NCI-H345 treated with DMSO at 0.1 percent for 48 hours (cell line): ENCODE data around the gene KIAA1958.

Experiments used
- DNase-seq: peaks from one replicate; lab custom pipeline; 2025; ENCODE audit not compliant: unreplicated experiment; lab: John Stamatoyannopoulos, UW

Gene KIAA1958

DNA sequence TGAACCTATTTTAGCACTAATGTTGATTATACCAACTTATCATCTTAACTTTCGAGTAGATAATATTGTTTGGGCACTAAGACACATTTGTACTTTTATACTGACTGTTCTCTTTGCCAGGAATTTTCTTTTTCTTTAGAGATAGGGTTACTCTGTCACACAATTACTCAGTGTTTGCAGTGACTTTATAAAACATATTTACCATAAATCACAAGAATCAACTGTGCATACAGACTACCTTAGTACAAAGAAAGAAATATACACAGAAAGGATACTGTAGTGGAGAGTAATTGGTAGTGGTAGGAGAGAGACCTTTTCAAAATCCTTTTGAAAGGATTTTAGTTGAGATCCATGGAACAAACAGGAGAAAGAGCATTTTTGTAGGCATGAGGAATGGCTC is 40.3 kb downstream of the KIAA1958 start:
- DNase-seq = no peak

DNA sequence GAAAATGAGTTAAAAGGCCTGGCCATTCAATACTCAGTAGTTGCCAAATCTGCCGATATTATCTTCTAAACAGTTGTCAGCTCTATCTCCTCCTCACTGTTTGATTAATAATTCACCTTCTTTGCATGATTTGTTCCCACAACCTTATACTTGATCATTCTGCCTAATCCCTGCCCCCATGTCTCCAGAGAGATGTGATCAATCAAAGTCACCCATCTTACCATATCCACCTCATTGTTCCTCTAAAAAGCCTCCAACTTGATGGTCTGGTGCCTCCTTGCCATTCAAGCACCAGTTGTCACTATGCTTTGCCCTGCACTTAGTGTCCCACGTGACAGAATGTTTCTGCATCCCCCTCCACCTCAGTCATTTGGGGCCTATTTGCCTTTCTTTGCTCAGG is 41.3 kb downstream of the KIAA1958 start:
- DNase-seq = no peak

DNA sequence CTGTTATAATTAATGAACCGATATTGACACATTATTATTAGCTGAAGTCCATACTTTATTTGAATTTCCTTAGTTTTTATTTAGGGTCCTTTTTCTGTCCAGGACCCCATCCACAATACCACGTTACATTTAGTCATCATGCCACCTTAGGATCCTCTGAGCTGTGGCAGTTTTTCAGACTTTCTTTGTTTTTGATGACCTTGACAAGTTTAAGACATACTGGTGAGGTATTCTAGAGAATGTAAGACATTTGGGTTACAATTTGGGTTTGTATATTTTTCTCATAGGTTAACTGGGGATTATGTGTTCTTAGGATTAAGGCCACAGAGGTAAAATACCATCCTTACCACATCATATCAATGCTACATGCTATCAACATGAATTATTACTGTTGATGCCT is 42.7 kb downstream of the KIAA1958 start:
- no peak for DNase-seq

DNA sequence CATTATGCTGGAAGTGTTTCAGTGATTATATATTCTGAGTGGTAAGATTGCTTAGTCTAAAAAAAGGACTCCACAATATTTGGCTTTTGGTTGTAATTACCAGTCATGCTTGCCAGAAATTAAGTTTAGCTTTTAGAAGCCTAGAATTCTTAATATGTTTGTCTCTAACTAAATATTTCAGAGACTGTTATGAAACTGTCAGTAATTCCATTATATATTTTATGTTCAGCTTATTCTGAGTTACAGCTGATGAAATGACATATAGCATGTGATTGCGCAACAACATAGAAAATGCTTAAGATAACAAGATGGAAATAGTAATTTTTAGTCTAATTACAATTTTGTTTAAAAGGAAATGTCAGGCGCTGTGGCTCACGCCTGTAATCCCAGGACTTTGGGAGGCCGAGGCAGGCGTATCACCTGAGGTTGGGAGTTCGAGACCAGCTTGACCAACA is 44.2 kb downstream of the KIAA1958 start:
- no peak for DNase-seq

DNA sequence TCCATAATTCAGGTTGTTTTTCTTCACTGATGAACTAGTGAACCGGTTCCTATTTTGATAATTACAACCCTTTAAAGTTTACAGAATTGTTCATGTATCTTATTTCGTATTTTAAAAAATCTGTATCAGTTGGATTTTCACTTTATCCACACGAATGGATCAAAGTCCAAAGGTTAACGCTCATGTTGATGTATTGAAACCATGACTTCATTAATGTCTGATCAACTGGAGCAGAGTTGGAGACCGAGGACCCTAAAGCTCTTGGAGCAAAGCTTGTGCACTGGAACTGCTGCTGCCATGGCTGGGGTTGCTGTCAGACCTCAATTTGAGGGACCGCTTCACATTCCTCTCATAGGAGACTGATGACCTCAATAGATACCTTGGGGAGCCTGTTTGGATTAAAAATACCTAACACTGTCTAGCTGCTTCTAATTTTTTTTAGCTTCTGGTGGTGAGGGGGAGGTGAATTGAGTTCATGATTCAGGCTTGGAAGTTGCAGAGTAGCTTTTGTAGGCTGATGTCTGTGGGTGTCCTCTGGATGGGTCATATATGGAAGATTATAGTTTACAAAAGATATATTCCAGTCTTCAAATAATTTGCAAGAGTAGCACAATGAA is 45.1 kb downstream of the KIAA1958 start:
- DNase-seq = no peak

DNA sequence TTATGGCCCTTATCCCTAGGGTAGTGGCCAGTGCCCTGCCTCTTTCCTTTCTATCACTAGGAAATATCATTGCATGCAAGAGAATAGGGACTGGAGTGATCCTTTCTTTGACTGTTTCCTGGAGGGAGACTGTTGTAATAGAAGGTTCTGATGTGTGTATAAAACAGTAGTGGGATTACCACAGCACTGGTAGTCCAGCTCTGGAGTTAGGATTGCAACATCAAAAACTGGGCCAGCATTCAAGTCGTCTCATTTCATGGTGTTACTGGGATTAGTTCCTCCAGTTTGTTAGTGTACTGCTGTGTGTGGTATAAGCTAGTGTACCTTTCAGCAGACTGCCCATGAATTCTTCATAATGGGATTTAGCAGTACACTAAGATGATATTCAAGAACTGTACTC is 45.8 kb downstream of the KIAA1958 start:
- DNase-seq = no peak

DNA sequence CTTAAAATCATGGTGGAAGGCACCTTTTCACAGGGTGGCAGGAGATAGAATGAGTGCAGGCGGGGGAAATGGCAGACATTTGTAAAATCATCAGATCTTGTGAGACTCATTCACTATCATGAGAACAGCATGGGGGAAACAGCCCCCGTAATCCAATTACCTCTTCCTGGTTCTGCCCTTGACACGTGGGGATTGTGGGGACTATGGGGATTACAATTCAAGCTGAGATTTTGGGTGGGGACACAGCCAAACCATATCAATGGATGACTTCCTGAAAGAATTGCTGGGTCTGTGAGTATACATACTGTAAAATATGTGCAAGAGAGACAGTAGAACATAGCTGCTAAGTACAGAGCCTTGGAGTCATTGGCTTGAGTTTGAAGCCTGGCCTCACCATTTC is 47.0 kb downstream of the KIAA1958 start:
- no peak for DNase-seq

DNA sequence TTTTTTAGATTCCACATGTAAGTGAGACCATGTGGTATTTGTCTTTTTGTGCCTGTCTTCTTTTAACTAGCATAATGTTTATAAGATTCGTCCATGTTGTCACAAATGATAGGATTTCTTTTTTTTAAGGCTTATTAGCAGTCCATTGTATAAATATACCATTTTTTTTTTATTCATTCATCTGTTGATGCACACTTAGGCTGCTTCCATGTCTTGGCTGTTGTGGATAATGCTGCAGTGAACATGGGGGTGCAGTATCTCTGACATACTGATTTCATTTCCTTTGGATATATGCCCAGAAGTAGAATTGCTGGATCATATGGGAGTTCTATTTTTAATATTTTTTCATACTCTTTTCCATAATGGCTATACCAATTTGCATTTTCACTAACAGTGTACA is 48.7 kb downstream of the KIAA1958 start:
- no peak for DNase-seq

DNA sequence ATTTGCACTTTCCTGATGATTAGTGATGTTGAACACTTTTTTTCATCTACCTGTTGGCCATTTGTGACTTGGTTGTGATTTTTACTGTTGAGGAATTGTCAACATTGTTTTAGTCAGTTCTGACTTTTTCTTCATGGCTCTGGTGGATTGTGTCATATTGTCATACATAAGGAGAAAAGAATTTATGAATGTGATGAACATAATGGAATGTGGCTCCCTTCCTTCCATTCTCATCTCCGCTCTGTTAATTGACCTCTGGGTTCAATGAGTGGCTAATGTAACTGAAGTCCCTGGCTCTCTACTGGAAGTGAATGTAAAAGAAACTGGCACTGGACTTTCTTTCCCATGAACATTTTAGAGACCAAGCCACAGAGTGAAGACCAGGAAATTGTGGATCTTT is 49.2 kb downstream of the KIAA1958 start:
- DNase-seq = no peak

DNA sequence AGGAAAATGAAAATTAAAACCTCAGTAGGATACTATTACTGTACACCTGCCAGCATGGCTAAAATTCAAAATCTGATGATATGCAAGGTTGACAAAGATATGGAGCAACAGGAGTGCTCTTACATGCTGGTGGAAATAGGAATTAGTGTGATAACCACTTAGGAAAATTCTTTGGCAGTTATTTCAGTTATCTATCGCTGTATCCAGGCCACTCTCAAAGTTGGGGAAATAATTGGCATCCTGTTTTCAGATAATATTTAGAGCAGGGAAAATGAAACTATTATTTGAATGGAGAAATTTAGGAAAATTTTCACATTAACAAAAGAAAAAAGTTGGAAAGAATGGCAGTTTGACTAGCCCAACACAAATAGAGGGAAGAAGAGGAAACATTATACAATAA is 50.9 kb downstream of the KIAA1958 start:
- no peak for DNase-seq

DNA sequence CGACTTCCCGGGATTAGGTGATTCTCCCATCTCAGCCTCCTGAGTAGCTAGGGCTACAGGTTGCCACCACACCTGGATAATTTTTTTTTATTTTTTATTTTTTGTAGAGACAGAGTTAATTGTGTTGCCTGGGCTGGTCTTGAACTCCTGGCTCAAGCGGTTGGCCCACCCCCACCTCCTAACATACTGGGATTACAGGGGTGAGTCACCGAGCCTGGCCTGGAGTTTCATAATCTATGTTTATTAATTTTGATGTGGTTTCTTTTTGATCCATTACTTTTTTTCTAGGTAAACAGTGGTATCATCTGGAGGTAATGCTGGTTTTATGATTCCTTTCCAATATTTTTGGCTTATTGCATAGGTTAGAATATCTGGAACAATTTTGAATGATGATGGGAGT is 54.2 kb downstream of the KIAA1958 start:
- no peak for DNase-seq

DNA sequence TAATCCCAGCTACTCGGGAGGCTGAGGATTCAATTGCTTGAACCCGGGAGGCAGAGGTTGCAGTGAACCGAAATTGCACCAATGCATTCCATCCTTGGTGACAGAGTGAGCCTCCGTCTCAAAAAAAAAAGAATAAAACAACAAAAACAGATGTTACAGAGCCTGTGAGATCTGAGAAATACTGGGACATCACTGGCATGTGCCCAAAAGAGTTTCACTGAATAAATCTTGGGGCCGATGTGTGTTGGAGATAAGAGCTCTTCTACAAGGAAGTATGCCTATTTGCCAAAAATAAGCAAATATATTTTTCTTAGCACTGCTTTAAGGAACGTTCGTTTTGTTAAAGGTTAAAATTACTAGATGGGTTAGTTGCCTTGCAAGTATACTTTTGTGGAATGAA is 55.1 kb downstream of the KIAA1958 start:
- no peak for DNase-seq

DNA sequence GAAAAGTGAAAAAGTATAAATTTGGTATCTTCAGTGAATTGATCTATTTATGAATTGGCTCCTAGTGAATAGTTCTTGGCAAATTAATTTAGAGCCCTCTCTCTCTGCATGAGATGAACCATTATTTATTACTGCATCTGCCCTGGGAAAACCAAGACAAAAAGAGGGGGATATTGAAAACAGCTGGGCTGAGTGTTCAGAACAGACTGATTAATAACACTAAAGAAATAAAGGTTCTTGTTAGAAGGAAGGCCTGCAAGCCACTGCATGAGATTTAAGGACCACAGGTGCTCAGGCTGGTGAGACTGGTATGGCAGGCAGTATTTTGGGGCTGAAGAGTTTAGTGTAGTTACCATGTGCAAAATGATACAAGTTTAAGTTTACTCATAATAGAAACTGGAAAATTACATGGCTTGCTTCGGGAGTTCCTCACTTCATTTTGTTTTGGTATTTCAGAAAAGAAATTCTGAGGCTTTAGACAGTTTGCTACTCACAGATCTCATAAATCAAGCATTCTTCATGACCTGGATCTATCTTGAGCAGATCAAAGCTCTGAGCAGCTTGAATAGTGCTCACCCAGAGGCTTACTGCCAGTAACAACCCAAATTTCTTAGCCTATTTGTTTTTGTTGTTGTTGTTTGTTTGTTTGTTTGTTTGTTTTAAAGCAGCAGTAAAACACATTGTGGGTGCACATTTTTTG is 56.1 kb downstream of the KIAA1958 start:
- no peak for DNase-seq

DNA sequence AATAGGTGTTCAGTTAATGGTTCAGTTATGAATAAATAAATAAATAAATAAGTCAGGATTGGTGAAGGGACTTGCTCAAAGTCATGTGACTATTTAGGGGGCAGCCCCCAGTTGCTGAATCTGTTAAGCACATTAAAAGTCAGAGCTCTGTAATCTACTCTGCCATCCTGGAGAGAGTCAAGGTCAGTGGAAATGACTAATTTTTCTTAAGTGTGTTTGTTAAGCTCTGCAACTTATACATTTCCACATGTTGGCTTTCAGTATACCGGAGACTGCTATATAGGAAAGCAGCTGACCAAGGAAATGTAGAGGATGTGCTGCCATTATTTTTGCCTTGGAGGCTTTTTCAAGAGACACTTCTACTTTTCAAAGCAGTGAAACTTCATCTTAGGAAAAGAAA is 57.9 kb downstream of the KIAA1958 start:
- DNase-seq = no peak

DNA sequence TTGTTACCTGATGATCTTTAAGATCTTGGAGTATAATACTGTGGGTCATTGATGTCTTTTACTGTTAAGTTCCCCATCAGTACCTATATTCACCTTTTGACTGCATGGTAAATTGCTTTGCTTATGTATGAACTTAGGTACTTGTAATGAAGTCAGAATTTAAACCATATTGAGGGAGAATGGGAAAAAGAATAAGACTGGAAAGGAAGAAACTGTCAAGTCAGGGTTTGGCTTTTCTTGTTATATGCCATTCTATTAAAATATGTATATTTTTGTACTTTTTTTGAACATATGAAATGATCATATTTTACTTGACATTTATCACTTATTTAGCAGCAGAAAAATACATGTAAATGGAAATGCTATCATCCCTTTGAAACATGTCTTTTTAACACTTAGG is 58.6 kb downstream of the KIAA1958 start:
- DNase-seq = no peak

DNA sequence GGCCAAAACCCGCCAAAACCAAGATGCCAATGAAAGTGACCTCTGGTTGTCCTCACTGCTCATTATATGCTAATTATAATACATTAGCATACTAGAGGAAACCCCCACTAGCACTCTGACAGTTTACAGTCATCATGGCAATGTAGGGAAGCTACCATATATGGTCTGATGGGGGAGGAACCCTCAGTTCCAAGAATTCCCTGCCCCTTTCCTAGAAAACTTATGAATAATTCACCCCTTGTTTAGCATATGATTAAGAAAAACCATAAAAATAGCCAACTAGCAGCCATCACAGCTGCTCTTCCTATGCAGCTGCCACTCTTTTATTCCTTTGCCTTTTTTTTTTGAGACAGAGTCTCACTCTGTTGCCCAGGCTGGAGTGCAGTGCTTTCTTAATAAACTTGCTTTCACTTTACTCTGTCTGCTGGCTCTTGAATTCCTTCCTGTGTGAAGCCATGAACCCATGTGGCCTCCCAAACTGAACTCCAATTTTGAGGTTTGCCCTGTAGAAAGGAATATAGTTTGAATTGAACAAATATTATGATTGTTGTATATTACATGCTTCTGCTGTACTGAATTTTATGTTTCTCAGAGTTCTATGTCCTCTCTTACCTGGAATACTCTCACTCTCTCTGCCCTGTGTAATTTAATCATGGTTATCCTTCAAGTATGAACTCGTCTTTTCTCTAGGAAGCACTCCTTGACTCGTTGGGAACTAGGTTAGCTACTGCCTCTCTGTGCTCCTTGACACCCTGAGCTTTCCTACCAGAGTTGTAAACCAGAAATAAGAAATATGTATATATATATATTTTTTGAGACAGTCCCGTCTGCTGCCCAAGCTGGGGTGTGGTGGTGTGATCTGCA is 59.8 kb downstream of the KIAA1958 start:
- DNase-seq = no peak

DNA sequence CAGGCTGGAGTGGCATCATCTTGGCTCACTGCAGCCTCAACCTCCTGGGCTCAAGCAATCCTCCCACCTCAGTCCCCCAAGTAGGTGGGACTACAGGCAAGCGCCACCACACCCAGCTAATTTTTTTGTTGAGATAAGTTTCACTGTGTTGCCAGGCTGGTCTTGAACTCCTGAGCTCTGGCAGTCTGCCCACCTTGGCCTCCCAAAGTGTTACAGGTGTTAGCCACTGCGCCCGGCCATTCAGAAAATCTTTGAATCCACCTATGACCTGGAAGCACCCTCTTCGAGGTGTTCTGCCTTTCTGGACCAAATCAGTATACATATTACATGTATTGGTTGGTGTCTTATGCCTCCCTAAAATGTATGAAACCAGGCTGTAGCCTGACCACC is 61.4 kb downstream of the KIAA1958 start:
- no peak for DNase-seq

DNA sequence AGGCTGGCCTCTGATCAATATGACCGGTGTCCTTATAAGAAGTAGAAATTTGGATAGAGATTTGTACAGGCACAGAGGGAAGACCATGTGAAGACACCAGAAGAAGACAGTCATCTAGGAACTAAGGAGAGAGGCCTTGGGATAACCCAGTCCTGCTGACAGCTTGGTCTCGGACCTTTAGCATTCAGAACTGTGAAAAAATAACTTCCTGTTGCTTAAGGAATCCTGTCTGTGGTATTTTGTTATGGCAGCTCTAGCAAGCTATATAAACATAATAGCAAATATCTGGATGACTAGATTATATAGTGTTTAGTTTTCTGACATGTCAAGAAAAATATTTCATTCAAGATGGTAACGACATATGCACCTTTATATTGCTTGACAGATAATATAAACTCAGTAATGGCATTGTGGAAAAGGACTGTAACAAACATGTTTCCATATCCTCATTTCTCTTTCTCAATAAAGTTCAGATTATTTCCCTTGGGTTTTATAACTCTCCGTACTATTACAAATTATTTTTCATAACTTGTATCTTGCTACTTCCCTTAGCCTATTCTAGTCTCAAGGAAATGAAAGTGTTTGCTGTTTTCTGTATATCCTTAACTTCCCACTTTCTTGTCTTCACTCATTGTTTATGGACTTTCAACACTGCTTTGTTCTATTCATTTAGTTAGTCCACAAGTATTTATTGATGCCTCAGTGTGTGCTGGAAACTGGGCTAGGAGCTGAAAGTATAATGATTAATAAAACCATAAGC is 62.4 kb downstream of the KIAA1958 start:
- DNase-seq = no peak

DNA sequence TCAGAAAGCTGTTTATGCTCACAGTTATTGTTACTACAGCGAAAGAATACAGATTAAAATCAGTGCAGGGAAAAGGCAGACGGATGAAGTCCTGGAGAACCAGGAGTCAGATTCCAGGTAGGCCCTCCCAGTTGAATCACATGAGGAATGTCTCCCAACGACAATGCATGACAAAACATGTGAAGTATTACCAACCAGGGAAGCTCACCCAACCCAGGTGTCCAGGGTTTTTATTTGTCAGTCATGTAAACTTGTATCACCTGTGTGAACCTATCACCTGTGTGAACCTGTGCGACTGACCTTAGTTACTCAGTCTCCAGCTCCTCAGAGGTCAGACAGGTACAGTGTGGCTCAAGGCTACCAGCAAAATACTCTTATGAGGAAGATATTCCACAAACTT is 63.9 kb downstream of the KIAA1958 start:
- no peak for DNase-seq

DNA sequence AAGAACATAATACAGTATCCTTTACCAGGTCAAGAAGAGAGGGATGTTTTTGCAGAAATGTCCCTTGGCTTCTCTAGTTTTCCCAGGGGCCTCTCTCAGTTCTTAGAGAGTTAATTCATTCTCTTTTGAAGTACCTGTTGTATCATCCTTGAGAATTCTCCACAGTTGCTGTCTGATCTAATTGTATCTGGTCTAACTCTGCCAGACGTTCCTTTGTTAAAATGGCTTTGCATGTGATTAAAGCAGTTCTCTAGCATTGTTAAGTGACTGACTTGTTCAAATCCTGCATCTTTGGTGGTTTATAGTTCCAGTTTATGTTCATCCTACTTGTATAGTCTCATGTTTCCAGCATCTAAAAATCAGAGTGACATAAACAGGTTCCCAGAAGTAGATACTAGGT is 65.0 kb downstream of the KIAA1958 start:
- no peak for DNase-seq
